WERI-Rb-1 (cell line): ENCODE data around the gene C3orf85.
"Not testable (repeated sequence)": the region's sequence is repeated elsewhere in the genome, so short reads cannot be mapped to it uniquely, and the experiment has no call there.

Experiments used
- DNase-seq: peaks from one replicate; pipeline ENCODE4 v3.0.0-alpha.2; 2020
- H3K27ac ChIP-seq: fragments of 250-450 bp; sonication (Bioruptor Pico); 2 replicates; pipeline ENCODE4 v1.5.1; 2020; ENCODE audit warnings: mild to moderate bottlenecking, moderate library complexity
- H3K27me3 ChIP-seq: fragments of 250-450 bp; sonication (Bioruptor Pico); 2 replicates; pipeline ENCODE4 v1.5.1; 2021; ENCODE audit warnings: mild to moderate bottlenecking, low read depth, moderate library complexity; ENCODE audit not compliant: insufficient read depth, severe bottlenecking
- H3K36me3 ChIP-seq: fragments of 250-450 bp; sonication (Bioruptor Pico); 2 replicates; pipeline ENCODE4 v1.5.1; 2020; ENCODE audit warnings: mild to moderate bottlenecking, moderate library complexity
- H3K4me3 ChIP-seq: 2 replicates; pipeline ENCODE4 v1.5.1; 2011; ENCODE audit warnings: low read depth, mild to moderate bottlenecking, control low read depth, low read length
- H3K9me3 ChIP-seq: fragments of 250-450 bp; sonication (Bioruptor Pico); 2 replicates; pipeline ENCODE4 v1.5.1; 2021; ENCODE audit warnings: mild to moderate bottlenecking, moderate library complexity; ENCODE audit not compliant: severe bottlenecking
- TF ChIP-seq, protein P1 (sequence below): IDR thresholded peaks from 2 replicates; pipeline ENCODE4 v1.5.1; 2011; ENCODE audit warnings: low read depth, mild to moderate bottlenecking, control low read depth, inconsistent platforms, low read length

The C3orf85 gene

DNA sequence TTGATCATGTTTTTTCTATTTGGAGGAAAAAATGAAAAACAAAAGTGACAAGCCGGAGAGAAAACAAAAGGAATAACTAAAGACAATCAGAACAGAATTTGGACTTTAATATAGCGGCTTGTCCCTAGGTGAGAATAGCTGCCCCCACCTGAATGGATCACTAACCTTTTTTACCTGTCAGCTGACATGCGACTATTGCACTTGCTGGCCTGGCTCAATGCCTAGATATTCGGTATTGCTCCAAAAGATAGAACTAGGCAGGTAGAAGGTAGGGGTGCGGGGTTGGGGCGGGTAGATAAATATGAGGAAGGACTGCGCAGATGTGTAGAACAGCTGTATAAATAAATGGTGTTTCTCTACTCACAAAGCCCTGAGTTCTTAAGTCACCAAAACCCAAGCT, 17.9 kb upstream of the C3orf85 start:
- Histone ChIP-seq H3K27ac (no peak overlapping the region), H3K27me3 (no peaks in the 10 kb centered on the region), H3K9me3 (peaks cover 7% of the 10 kb centered on the region), H3K4me3 (no peak overlapping the region), H3K36me3 (no peaks in the 10 kb centered on the region)
- DNase-seq: no peak
- TF ChIP-seq, protein P1, sequence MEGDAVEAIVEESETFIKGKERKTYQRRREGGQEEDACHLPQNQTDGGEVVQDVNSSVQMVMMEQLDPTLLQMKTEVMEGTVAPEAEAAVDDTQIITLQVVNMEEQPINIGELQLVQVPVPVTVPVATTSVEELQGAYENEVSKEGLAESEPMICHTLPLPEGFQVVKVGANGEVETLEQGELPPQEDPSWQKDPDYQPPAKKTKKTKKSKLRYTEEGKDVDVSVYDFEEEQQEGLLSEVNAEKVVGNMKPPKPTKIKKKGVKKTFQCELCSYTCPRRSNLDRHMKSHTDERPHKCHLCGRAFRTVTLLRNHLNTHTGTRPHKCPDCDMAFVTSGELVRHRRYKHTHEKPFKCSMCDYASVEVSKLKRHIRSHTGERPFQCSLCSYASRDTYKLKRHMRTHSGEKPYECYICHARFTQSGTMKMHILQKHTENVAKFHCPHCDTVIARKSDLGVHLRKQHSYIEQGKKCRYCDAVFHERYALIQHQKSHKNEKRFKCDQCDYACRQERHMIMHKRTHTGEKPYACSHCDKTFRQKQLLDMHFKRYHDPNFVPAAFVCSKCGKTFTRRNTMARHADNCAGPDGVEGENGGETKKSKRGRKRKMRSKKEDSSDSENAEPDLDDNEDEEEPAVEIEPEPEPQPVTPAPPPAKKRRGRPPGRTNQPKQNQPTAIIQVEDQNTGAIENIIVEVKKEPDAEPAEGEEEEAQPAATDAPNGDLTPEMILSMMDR: no peak

DNA sequence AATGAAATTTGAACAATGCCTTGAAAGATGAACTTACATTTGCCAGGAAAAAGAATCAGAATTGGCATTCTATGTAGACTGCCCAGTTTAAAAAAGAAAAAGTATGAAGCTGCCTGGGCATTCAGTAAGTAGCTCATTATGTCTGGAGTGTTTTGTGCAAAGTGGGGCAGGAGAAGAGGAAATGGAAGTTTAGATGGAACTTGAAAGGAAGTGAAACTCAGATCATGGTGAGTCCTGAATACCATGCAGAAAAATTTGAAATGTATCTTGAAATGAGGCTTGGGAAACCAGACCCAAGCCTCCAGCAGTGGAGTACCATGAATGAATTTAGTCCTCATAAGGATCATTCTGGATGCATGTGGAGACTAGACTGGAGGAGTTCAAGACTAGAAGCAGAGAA, 13.8 kb upstream of the C3orf85 start:
- Histone ChIP-seq H3K4me3 (no peak overlapping the region), H3K27me3 (no peaks in the 10 kb centered on the region), H3K9me3 (peaks cover 7% of the 10 kb centered on the region), H3K36me3 (no peaks in the 10 kb centered on the region), H3K27ac (no peak overlapping the region)
- TF ChIP-seq, protein P1: no peak
- DNase-seq: no peak

DNA sequence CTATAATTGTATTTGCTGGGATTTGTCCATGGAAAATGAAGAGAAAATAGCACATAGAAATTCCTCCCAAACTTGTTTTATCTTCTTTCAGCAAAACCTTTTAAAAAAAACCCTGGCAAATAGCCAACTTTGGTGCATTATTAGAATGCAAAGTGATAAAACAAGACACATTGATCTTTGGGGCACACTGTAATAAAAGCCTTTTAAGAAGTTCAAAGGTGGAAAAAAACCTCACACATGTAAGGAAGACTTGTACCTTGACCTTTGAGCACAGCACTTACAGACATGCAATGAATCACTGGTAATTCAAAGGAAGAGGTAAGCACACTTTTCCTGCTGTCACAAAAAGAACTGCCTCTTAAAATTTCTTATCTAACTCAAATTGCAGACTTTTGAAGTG, 10.6 kb upstream of the C3orf85 start:
- H3K36me3 ChIP-seq: no peaks in the 10 kb centered on the region
- no peaks in the 10 kb centered on the region for H3K27me3 ChIP-seq
- H3K9me3 ChIP-seq: peaks cover 7% of the 10 kb centered on the region
- no peak overlapping the region for H3K27ac ChIP-seq
- H3K4me3 ChIP-seq: no peak overlapping the region
- TF ChIP-seq, protein P1: no peak
- no peak for DNase-seq

DNA sequence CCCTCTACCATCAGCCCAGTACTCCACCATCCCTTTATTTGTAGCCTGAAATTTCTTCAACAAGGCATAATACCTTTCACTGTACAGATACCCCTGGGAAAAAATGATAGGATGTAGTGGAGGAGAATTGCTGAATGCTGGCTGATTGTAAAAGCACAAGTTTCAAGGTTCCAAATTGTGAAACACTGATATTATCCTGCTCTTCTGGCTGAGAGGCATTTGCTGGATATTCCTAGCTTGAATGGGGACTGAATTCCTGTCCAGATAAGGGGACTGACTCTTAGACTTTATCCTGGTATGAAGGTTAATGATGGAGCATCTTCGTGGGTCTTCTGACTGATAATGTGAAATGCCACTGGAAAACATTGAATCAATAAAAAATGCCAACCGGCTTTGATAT, 9.0 kb upstream of the C3orf85 start:
- TF ChIP-seq, protein P1: no peak
- Histone ChIP-seq H3K27ac (no peak overlapping the region), H3K27me3 (no peaks in the 10 kb centered on the region), H3K36me3 (no peaks in the 10 kb centered on the region), H3K4me3 (no peak overlapping the region), H3K9me3 (peaks cover 7% of the 10 kb centered on the region)
- DNase-seq: no peak

DNA sequence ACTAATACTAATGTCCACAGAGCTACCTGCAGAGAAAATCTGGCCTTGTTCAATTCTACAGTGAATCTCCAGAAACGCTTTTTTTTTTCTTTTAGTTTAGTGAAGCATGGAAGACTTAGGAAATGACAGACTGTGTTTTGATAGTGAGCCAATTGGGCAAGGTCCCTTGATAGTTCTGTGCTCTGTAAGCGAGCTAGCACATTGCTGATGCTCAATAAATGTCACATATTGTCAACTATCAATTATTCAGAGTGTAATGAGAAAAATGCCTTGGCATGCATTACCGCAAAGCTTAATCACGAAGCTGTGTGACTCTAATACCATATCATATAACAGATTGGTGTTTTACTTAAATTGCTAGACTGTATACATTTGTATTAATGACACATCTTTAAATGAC, 5.2 kb upstream of the C3orf85 start:
- H3K36me3 ChIP-seq: no peaks in the 10 kb centered on the region
- no peak for DNase-seq
- no peaks in the 10 kb centered on the region for H3K27me3 ChIP-seq
- H3K9me3 ChIP-seq: no peaks in the 10 kb centered on the region
- TF ChIP-seq, protein P1: no peak
- H3K27ac ChIP-seq: no peak overlapping the region
- H3K4me3 ChIP-seq: no peak overlapping the region

DNA sequence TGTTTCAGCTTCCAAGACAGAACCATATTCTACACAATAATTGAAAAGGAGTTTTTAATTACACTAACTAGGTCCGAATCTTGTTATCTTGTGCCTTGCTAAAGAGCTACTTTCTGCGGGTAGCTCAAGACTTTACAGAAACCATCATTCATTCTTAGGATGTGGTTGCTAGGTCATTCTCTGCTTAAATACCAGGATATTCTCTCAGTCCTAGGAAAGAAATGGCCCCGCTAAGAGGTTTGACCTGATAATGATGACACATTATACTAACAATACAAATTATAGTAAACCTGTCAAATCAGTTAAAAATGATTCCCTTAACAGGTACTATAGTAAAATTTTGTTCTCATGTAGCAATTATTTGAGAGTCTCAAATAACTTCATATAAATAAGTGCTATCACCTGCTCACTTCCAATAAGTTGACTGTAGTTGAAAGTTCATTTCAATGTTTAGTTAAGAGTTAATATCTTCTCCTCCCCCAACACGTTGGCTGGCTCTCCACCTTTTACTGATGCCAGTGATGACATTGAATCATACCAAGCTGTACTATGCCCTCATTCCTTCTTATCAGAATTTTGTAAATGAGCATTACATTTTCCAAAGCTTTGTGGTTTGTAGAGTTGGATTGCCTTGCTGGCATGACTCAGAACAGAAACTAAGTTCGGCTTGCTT, 3.6 kb upstream of the C3orf85 start:
- Histone ChIP-seq H3K27me3 (no peaks in the 10 kb centered on the region), H3K9me3 (no peaks in the 10 kb centered on the region), H3K36me3 (no peaks in the 10 kb centered on the region), H3K4me3 (no peak overlapping the region), H3K27ac (no peak overlapping the region)
- no peak for DNase-seq
- TF ChIP-seq, protein P1: no peak

DNA sequence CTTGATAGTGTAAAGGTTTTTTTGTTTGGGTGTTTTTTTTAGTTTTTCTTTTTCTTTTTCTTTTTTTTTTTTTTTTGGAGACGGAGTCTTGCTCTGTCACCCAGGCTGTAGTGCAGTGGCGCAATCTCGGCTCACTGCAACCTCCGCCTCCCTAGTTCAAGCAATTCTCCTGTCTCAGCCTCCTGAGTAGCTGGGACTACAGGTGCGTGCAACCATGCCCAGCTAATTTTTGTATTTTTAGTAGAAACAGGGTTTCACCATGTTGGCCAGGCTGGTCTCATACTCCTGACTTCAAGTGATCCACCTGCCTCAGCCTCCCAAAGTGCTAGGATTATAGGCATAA, 3.1 kb upstream of the C3orf85 start:
- H3K9me3 ChIP-seq, H3K36me3 ChIP-seq, H3K27me3 ChIP-seq, H3K4me3 ChIP-seq, DNase-seq, H3K27ac ChIP-seq: not testable (repeated sequence)
